GM19395 (cell line): Measurements from ENCODE around the gene SLC6A12.
"Not testable (repeated sequence)": the region's sequence is repeated elsewhere in the genome, so short reads cannot be mapped to it uniquely, and the experiment has no call there.

Experiments
- ATAC-seq: cut with Tn5 transposase; IDR thresholded peaks from one replicate; pipeline ENCODE4 v1.9.1; 2021; ENCODE audit warnings: mild to moderate bottlenecking, moderate library complexity; ENCODE audit not compliant: unreplicated experiment

The SLC6A12 gene

GRCh38 chr12:202081-202731 lies 11.8 kb downstream of the SLC6A12 start:
- ATAC-seq = no peak

- no peak for ATAC-seq
These were observed 12.6 kb downstream of the SLC6A12 start for GRCh38 chr12:201361-201760.

- ATAC-seq = no peak
These were observed 15.3 kb downstream of the SLC6A12 start for GRCh38 chr12:198705-199104.

GRCh38 chr12:197911-198695 lies 15.9 kb downstream of the SLC6A12 start:
- ATAC-seq = no peak

- no peak for ATAC-seq
These were observed 16.6 kb downstream of the SLC6A12 start for GRCh38 chr12:197347-197746.

GRCh38 chr12:196436-196835 lies 17.5 kb downstream of the SLC6A12 start:
- ATAC-seq = no peak

GRCh38 chr12:195951-196350 lies 18.0 kb downstream of the SLC6A12 start:
- ATAC-seq = no peak

- no peak for ATAC-seq
These were observed 18.8 kb downstream of the SLC6A12 start for GRCh38 chr12:195156-195555.

GRCh38 chr12:194276-194675 lies 19.7 kb downstream of the SLC6A12 start:
- ATAC-seq = no peak

- no peak for ATAC-seq
These were observed 20.7 kb downstream of the SLC6A12 start for GRCh38 chr12:193261-193660.

- no peak for ATAC-seq
These were observed 22.4 kb downstream of the SLC6A12 start for GRCh38 chr12:191541-191940.

- no peak for ATAC-seq
These were observed 23.1 kb downstream of the SLC6A12 start for GRCh38 chr12:190881-191280.

GRCh38 chr12:189622-189962 lies 24.4 kb downstream of the SLC6A12 start:
- ATAC-seq = no peak

GRCh38 chr12:188910-189621 lies 24.9 kb downstream of the SLC6A12 start:
- no peak for ATAC-seq

GRCh38 chr12:187986-188909 lies 25.7 kb downstream of the SLC6A12 start:
- not testable (repeated sequence) for ATAC-seq

GRCh38 chr12:186006-186625 lies 27.8 kb downstream of the SLC6A12 start:
- ATAC-seq = no peak

- no peak for ATAC-seq
These were observed 28.4 kb downstream of the SLC6A12 start for GRCh38 chr12:185576-185955.

- no peak for ATAC-seq
These were observed 29.0 kb downstream of the SLC6A12 start for GRCh38 chr12:184811-185575.

- ATAC-seq = no peak
These were observed 31.5 kb downstream of the SLC6A12 start for GRCh38 chr12:182381-182892.

- ATAC-seq = no peak
These were observed 32.0 kb downstream of the SLC6A12 start for GRCh38 chr12:181921-182320.
